ENCODE results near the gene MAP4K3.
"Not testable (repeated sequence)": the region's sequence is repeated elsewhere in the genome, so short reads cannot be mapped to it uniquely, and the experiment has no call there.

The MAP4K3 gene

DNA sequence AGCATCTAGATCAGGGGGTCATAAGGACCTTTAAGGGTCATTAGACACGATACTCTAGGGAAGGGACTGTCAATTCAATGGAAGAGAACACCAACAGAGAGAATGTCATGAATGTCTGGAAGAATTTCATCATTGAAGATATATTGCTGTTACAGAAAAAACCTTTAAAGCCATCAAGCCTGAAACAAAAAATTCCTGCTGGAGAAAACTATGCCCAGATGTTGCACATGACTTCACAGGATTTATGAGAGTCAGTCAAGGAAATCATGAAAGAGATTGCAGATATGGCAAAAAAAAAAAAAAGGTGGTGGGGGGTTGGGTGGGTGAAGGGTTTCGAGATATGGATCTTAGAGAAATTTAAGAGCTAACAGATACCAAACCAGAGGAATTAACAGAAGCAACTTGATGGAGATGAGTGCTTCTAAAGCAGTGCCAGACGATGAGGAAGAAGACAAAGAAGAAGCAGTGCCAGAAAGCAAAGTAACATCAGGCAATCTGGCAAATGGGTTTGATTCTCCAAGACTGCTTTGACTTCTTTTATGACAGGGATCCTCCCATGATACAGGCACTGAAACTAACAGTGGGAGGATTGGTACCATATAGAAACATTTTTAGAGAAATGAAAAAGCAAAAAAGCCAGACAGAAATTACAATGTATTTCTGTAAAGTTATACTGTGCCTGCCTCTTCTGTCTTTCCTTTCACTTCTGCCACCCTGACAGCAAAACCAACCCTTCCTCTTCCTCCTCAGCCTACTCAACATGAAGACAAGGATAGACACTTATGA lies 28.5 kb downstream of the MAP4K3 start:
- DNase-seq (ENCODE audit: low spot score): no peak

DNA sequence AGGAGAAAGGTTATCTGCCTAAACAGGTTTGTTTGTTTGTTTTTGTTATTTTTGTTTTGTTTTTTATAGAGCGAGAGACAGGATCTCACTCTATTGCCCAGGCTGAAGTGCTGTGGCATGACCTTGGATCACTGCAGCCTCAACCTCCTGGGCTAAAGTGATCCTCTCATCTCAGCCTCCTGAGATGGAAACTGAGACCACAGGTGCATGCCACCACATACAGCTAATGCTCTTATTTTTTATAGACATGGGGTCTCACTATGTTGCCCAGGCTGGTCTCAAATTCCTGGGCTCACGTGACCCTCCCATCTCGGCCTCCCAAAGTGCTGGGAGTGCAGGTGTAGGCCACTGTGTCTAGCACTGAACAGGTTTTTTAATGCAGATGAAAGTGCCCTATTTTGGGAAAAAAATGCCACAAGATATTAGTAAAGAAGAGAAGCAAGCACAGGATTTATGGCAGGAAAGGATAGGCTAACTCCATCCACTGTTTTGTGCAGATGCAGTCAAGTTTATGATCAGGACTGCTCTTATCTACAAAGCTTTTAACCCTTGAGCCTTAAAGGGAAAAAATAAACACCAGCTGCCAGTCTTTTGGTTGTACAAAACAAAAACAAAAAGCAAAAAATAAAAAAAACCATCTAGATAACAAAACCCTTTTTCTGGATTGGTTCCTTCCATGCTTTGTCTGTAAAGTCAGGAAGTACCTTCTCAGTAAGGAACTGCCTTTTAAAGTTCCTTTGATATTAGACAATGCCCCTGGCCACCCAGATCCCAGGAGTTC lies 29.4 kb downstream of the MAP4K3 start:
- DNase-seq (ENCODE audit: low spot score): no peak

DNA sequence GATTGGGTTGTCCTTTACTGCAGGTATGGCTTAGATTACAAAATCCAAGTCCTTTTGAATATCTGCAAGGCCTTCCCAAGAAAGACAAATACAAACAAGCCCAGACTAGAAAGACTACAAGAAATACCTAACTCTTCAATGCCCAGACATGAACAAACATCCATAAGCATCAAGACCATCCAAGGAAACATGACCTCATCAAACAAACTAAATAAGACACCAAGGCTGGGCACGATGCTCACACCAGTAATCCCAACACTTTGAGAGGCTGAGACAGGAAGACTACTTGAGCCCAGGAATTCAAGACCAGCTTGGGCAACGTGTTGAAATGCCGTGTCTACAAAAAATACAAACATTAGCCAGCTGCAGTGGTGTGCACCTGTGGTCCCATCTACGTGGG lies 31.7 kb downstream of the MAP4K3 start:
- DNase-seq (ENCODE audit: low spot score): no peak

DNA sequence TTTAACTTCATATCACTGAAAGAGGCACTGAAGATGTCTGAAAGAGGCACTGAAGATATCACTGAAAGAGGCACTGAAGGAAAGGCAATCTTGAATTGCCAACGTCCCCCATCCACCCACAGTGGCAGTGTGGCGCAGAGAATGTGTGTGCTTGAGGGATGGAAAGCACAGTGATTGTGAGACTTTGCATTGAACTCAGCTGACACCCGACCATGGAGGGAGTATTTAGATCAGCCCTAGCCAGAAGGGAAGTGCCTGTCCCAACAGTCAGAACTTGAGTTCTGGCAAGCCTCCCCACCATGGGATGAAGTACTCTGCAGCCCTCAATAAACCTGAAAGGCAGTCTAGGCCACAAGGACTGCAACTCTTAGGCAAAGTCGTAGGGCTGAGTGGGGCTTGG lies 33.8 kb downstream of the MAP4K3 start:
- DNase-seq (ENCODE audit: low spot score): no peak

DNA sequence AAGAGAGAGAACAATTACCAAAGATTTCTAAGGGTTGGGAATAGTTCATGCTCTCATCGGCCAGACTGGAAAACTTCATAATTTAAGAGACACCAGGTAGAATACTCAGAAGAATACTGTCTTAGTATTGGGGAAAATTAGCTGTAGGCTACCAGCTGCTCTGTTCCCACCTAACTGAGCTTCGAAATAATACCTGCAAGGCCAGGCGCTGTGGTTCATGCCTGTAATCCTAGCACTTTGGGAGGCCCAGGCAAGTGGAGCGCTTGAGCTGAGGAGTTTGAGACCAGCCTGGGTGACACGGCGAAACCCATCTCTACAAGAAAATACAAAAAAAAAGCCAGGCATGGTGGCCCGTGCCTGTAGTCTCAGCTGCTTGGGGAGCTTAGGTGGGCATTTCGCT lies 35.8 kb downstream of the MAP4K3 start:
- no peak for DNase-seq (ENCODE audit: low spot score)

DNA sequence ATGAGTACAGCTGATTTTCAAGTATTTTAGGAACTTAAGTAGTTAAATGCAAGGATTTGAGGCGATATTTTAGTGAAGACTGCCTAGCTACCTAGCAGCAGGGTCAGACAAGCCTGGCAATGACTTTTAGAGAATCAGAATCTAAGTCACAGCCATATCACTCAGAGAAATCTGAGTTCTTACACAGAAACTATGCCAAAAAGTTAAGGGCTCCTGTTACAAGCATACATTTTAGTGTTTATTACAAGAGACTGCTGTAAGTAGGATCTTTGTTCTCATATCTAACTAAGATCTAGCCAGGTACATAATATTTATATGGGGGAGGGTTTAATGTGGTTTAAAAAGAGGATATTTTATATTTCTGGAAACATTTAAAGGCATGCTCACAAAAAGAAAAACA lies 37.5 kb downstream of the MAP4K3 start:
- DNase-seq (ENCODE audit: low spot score): no peak

DNA sequence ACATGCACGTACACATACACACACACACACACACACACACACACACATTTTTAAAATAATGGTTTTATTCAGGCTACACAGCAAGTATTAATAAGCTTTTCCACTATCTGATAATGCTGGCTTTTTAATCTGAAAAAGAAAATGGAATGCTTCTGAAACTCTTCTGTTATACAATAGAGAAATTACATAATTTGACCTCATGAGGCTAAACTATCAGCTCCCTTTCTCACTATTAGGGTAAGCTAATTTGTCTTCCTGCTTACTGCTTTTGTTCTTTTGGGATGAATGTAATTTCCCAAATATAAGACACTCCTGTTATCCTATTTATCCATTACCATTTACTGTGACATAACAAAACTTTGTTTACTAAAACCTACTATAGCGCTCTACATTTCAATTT lies 41.8 kb downstream of the MAP4K3 start:
- DNase-seq (ENCODE audit: low spot score): no peak

DNA sequence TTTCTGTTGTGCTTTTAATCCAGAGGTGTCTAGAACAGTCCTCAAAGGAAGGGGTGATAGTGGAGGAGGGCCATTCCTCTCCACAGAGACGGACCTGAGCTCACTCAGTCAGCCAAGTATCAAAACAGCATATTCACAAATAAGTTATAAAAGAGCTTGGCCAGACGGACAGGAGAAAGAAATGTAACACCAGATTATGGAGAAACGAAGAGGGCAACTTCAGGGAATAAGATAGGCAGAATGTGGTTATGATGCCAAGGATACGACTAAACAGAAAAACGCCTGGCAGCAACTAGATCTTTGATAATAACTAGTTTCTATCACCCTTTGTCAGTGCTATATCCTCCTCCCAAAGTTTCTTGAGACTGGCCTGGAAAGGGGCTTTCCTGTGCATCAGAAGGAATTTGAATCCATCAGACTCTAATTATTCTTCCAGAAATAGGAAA lies 42.5 kb downstream of the MAP4K3 start:
- no peak for DNase-seq (ENCODE audit: low spot score)

DNA sequence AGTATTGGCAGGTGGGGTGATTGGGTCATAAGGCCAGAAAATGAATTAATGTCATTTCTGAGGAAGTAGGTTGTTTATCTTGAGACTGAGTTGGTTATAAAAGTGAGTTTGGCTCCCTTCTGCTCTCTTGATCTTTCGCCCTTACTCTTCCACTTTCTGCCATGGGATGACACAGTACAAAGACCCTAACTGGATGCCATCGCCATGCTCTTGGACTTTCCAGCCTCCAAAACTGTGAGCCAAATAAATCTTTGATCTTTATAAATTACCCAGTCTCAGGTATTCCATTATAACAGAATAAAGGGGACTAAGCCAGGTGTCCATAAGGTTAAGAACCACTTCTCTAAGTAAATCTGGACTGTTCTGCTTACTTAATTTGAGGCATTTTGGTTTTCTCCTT lies 44.4 kb downstream of the MAP4K3 start:
- no peak for DNase-seq (ENCODE audit: low spot score)

DNA sequence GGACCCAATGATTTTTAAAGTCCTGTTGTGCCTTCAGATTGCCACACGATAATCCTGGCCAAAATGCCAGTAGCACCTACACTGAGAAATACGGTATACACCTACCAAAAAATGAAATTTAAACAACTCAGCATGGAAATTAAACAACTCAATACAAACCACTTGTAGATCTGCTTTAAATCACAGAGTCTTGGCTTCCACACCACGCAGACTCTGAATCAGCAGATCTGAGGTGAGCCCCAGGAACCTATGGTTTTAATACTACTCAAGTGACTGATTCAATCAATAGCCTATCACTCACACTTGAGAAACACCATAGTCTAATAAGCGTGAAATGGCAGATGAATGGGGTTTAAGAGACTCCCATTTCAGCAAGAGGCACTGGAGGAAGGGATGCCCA lies 46.9 kb downstream of the MAP4K3 start:
- no peak for DNase-seq (ENCODE audit: low spot score)

DNA sequence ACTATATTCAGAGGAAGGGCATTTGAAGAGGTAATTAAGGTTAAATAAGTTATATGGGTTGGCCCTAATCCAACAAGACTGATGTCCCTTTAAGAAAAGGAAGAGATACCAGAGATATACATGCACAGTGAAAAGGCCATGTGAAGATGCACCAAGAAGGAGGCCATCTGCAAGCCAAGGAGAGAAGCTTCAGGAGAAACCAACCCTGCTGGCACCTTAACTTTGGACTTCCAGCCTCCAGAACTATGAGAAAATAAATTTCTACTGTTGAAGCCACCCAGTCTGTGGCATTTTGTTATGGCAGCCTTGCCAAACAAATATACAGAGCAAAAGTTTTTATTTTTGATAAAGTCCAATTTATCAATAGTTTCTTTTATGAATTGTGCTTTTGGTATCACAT lies 51.0 kb downstream of the MAP4K3 start:
- DNase-seq (ENCODE audit: low spot score): no peak

DNA sequence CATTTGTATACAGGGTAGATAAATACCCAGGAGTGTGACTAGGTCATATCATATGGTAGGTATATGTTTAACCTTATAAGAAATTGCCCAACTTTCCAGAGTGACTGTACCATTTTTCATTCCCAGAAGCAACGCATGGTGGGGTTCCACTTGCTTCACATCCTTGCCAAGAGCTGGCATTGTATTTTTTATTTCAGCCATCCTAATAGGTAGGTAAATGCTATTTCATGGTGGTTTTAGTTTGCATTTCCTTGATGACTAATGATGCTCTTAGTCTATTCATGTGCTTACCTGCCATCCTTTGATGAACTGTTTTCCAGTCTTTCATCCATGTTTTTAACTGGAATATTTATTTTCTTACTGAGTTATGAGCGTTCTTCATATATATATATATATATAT lies 51.9 kb downstream of the MAP4K3 start:
- no peak for DNase-seq (ENCODE audit: low spot score)

DNA sequence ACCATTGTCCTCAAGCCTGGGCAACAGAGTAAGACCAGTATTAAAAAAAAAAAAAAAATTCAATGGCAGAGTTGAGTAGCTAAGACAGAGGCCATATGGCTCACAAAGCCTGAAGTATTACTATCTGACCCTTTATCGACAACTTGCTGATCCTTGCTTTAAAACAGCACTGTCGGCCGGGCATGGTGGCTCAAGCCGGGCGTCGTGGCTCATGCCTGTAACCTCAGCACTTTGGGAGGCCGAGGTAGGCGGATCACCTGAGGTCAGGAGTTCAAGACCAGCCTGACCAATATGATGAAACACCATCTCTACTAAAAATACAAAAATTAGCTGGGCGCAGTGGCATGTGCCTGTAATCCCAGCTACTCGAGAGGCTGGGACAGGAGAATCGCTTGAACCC lies 53.0 kb downstream of the MAP4K3 start:
- DNase-seq (ENCODE audit: low spot score): not testable (repeated sequence)

DNA sequence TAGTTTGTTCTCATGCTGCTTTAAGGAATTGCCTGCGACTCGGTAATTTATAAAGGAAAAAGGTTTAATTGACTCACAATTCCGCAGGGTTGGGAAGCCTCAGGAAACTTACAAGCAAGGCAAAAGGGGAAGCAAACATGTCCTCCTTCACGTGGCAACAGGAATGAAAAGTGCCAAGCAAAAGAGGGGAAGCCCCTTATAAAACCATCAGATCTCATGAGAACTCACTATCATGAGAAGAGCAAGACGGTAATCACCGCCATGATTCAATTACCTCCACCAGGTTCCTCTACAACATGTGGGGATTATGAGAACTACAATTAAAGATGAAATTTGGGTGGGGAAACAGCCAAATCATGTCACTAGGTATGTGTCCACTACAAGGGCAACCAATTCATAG lies 53.9 kb downstream of the MAP4K3 start:
- no peak for DNase-seq (ENCODE audit: low spot score)

DNA sequence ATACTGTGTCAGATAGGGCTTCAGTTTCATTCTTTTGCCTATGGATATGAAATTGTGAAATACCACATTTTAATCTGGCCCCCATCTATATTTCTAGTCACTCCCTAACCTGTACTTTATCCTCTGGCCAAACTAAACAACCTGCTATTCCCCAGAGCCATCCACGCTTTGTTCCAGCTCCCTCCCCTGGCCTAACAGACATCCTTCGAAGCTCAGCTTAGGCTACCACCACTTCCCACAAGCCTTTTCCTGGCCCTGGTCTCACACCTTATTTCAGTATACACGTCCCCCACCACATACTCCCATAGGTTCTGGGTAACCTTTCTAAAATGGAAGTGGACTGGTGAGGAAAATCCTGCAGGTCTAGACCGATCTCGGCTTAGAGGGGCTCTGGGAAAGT lies 55.4 kb downstream of the MAP4K3 start:
- no peak for DNase-seq (ENCODE audit: low spot score)

DNA sequence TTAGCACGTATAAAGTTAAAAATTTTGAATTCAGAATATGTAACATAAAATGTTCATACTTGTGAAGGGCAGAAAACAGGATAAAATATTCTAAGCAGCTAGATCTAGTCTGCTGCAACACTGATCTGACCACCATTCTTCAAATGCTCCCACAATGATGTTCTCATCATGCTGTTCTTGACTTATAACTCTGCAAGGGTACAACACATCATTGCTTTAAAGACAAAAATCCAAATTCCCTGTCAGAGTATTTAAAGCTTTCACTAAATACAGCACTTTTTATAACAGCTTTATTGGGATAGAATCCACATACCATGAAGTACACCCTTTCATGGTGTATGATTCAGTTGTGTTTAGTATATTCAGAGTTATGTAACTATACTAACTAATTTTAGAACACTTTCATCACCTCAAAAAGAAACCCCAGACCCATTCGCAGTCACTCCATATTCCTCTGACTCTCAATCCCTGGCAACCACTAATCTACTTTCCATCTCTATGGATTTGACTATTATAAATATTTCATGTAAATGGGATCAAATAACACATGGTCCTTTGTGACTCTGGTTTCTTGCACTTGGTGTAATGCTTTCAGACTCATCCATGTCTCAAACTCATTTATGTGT lies 56.4 kb downstream of the MAP4K3 start:
- DNase-seq (ENCODE audit: low spot score): no peak

DNA sequence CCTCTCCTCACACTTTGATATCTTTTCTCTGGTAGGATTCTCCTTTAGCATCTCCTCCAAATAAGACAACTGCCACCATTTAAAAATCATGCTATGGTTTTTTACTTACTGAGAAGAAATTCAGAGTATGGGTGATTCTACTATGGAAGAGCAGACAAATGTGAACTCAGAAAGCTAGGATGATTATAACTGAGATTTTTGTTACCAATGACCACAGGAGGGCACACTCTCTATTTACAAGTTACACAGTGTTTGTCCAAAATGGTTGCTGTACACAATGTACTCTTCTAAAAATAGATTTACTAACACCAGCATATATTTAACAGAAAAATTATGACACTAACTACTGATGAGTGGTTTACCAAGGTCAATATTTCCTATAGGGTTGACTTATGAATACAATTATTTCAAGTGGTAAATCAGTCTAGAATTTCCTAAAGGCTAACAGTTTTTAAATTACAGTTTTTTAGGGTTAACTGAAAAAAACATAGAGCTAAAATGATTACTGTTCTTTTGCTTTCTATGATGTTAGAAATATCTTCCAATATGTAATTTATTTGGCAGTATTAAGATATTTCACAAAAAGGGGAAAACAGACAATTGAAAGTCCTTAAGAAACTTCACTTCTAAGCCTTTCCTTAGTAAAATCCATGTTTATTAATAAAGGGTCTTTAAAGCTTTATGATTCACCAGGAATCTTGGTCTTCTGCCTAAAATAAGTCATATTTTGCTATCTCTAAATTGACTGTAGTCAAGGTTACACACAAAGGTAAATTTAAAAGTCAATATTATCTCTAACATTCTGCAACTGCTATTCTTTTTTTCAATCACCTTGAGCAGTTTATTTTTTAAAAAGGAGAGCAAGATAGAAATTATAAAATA lies 57.2 kb downstream of the MAP4K3 start:
- peak; percentile 56 for DNase-seq (ENCODE audit: low spot score)

DNA sequence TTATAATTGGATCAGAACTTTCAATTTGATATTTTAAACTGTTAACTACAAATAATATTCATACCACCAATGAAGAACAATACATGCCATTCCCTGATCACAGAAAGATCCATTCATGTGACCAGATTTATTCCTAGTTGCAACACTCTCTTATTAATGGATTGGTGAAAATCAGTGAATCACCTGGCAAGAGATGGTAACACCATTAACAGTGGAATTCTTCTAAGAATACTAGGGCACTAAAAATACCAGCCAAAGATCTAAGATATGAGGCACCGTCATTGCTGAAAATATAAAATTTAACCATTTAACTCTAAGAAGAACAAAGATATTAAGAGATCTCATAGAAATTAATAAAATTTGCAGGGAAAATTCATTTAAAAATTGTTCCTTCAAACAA lies 58.1 kb downstream of the MAP4K3 start:
- DNase-seq (ENCODE audit: low spot score): no peak

DNA sequence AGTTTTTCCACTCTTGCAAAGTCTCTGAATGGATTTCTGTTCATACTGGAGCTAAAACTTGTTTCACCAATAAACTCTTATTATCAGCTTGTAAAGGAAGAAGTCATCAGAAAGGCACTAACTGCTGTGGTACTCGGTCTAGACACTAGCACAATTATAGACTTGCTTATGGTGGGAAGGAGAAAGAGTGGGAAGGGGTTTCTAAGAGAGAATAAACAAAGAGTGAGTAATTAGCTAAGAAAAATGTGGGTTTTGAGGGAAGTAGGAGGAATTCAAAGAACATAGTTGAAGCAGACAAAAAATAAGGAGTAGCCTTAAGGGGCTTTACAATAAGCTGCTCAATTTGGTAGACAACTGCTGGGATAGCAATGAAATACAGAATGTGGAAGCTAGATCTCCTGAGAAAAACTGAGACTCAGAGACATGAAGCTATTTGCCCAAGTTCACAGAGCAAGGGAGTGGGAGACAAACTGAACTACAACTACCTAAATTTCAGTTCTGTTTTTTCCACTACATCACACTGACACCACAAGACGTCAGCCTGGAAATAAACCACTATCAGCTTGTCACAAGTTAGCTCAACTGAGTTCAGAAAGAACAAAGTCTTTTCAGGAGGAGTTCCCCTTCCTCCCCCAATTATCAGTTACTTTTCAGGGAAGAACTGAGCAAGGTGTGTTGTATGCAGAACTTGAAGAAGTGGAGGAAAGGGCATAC lies 59.7 kb downstream of the MAP4K3 start:
- DNase-seq (ENCODE audit: low spot score): no peak

DNA sequence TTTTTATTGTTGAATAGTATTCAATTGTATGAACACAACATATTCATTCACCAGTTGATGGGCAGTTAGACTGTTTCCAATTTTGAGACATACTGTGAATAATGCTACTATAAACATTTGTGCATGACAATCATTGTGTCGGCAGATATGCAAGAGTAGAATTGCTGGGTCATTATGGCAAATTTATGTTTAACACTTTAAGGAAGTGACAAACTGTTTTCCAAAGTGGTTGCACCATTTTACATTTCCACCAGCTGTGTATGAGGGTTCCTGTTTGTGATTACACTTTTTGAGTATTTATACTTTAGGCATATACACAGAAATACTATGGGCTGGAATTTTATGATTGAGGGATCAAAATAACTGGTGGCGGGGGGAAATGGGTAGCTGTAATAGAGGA lies 61.2 kb downstream of the MAP4K3 start:
- no peak for DNase-seq (ENCODE audit: low spot score)

DNA sequence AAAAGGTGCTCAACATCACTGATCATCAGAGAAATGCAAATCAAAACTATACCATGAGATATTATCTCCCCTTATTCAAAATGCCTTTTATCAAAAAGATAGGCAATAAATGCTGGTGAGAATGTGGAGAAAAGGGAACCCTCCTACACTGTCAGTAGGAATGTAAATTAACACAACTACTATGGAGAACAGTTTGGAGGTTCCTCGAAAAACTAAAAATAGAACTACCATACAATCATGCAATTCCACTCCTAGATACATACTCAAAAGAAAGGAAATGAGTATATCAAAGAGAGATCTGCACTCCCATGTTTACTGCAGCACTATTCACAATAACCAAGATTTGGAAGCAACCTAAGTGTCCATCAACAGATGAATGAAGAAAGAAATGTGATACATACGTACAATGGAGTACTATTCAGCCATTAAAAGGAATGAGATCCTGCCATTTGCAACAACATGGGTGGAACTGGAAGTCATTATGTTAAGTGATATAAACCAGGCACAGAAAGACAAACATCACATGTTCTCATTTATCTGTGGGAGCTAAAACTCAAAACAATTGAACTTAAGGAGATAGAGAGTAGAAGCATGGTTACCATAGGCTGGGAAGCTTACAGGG lies 63.8 kb downstream of the MAP4K3 start:
- DNase-seq (ENCODE audit: low spot score): no peak
